HG02884 (cell line): Measurements from ENCODE around the gene NSG1.
"Not testable (repeated sequence)": the region's sequence is repeated elsewhere in the genome, so short reads cannot be mapped to it uniquely, and the experiment has no call there.

Source experiments
- ATAC-seq: cut with Tn5 transposase; IDR thresholded peaks from one replicate; pipeline ENCODE4 v1.9.1; 2021; ENCODE audit warnings: mild to moderate bottlenecking, moderate library complexity; ENCODE audit not compliant: unreplicated experiment

The NSG1 gene

GRCh38 chr4:4465238-4465637 lies 78.3 kb downstream of the NSG1 start:
- not testable (repeated sequence) for ATAC-seq
